H1 (cell line): ENCODE measurements around the gene PPIF.

Experiments used
- CTCF ChIP-seq, 3 experiments: IDR thresholded peaks; 1 replicate in 2 of 3; 2 replicates in 1 of 3; pipeline versions ENCODE4 v1.5.1 to v1.6.1; 2011; ENCODE audit warnings: low read length in 3 of 3, mild to moderate bottlenecking in 3 of 3, inconsistent platforms in 2 of 3, low read depth in 1 of 3, moderate library complexity in 1 of 3; ENCODE audit not compliant: insufficient read depth in 1 of 3; ENCODE audit errors: control extremely low read depth in 1 of 3
- EZH2 ChIP-seq: fragments of 200-600 bp; sonication (generic); IDR thresholded peaks from 2 replicates; pipeline ENCODE4 v1.7.1; 2012; ENCODE audit warnings: low read depth, mild to moderate bottlenecking, moderate library complexity, low read length, inconsistent platforms; ENCODE audit not compliant: severe bottlenecking
- MAX ChIP-seq: IDR thresholded peaks from 2 replicates; pipeline ENCODE4 v1.6.1; 2012; ENCODE audit warnings: inconsistent platforms
- PHF8 ChIP-seq: fragments of 200-600 bp; sonication (generic); conservative IDR thresholded peaks from 2 replicates; pipeline ENCODE4 v1.7.1; 2012; ENCODE audit warnings: low read depth, mild to moderate bottlenecking, inconsistent platforms, low read length, moderate library complexity
- RAD21 ChIP-seq, 2 experiments: IDR thresholded peaks in 1 of 2; conservative IDR thresholded peaks in 1 of 2; 2 replicates each; pipeline ENCODE4 v1.6.1; 2011; ENCODE audit warnings: low read depth in 2 of 2, low read length in 2 of 2, improper control_type of control experiment in 1 of 2, inconsistent platforms in 1 of 2, mild to moderate bottlenecking in 1 of 2, moderate library complexity in 1 of 2

- TF ChIP-seq MAX, result no peak
- no peak for TF ChIP-seq PHF8
- no peak for TF ChIP-seq RAD21 (IDR thresholded peaks at IDR 0.05 in 1 of 2, conservative IDR thresholded peaks at IDR 0.05 in 1 of 2; ENCODE audit: low read depth in 2 of 2, low read length in 2 of 2)
- TF ChIP-seq CTCF (IDR thresholded peaks at IDR 0.05; ENCODE audit: control extremely low read depth in 1 of 3, insufficient read depth in 1 of 3, low read depth in 1 of 3, low read length in 3 of 3), result no peak
- no peak for TF ChIP-seq EZH2
Measured at GRCh38 chr10:79321951-79322350, 25.3 kb upstream of the PPIF start.
